ENCODE measurements around the gene ATP6V1G3.
"Not testable (repeated sequence)": the region's sequence is repeated elsewhere in the genome, so short reads cannot be mapped to it uniquely, and the experiment has no call there.

Gene ATP6V1G3

GRCh38 chr1:198543670-198544260 lies 3.3 kb upstream of the ATP6V1G3 start:
- no peak for DNase-seq (ENCODE audit: low read depth in 2 of 2, low spot score in 1 of 2)

DNA sequence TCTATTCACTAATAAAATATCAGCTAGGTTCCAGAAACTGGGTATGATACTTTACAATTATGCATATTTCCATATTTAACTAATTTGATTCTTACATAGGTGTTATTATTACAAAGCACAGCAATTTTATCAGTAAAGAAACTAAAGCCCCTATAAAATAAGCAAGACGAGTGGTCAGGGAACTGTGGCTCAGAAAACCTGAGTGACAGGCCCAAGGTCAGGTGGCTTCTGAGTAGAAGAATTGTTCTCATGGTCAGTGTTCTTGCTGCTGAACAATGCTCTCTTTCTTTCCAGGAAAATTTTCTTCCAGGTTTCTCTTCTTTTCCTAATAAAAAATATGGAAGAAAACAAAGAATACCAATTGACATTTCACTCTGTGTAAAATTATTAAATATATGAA lies 2.2 kb upstream of the ATP6V1G3 start:
- no peak for DNase-seq (ENCODE audit: low read depth in 2 of 2, low spot score in 1 of 2)

DNA sequence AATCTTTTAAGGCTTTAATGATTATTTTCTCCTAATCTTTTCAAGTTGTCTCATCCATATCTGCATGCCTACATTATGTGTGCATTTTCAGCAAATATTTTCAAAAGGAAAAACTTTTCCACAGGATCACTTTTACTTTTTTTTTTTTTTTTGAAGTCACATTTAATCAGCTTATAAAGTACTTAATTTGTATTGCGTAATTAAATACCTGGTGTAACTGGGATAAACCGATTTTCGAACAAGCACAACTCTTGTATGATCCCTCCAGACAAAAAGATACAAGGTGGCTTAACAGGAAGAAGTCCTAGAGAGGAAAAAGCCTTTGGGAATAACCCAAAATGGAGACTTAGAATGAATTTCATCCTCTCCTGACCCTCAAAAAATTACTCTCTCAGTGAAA lies 1.3 kb upstream of the ATP6V1G3 start:
- no peak for DNase-seq (ENCODE audit: low read depth in 2 of 2, low spot score in 1 of 2)

GRCh38 chr1:198538579-198539364 lies 1.7 kb downstream of the ATP6V1G3 start:
- no peak for DNase-seq (ENCODE audit: low read depth in 2 of 2, low spot score in 1 of 2)

DNA sequence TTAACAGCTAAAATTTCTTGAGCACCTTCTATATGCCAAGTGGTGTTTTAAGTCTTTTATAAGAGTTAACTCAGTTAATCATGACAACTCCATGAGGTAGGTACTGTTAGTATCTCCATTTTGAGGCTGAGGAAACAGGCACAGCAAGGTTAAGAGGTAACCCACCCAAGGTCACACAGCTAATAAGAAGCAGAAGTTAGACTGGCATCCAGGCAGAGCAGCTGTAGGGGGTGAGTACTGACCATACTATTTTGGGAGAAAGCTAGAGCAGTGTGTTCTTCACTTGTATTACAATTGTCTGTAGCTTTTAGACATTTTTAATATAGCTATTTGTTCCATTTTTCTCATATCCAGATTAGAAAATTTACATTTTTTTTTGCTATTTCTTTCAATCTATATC lies 4.8 kb downstream of the ATP6V1G3 start:
- DNase-seq (ENCODE audit: low read depth in 2 of 2, low spot score in 1 of 2), result no peak

- DNase-seq (ENCODE audit: low read depth in 2 of 2, low spot score in 1 of 2), result no peak
Measured at GRCh38 chr1:198534548-198535418, 5.7 kb downstream of the ATP6V1G3 start.

- no peak for DNase-seq (ENCODE audit: low read depth in 2 of 2, low spot score in 1 of 2)
Measured at GRCh38 chr1:198531891-198532290, 8.6 kb downstream of the ATP6V1G3 start.

GRCh38 chr1:198530953-198531352 lies 9.5 kb downstream of the ATP6V1G3 start:
- no peak for DNase-seq (ENCODE audit: low read depth in 2 of 2, low spot score in 1 of 2)

DNA sequence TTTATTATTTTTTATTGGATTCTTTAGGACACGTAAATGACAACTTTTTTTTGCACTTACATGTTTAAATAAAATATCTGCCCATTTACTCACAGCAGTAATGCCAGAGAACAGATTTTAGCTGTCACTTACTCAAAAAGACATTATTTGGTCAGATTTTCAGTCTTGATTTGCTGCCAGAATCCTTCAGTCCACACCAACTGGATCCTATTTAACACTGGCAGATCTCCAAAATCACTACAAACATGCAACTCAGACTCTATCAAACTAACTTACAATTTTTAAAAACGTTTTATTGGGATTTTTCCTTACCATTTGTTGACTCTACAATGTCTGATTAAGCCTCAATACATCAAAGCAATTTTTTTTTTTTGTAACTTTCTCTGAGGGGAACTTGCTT lies 11.1 kb downstream of the ATP6V1G3 start:
- no peak for DNase-seq (ENCODE audit: low read depth in 2 of 2, low spot score in 1 of 2)

DNA sequence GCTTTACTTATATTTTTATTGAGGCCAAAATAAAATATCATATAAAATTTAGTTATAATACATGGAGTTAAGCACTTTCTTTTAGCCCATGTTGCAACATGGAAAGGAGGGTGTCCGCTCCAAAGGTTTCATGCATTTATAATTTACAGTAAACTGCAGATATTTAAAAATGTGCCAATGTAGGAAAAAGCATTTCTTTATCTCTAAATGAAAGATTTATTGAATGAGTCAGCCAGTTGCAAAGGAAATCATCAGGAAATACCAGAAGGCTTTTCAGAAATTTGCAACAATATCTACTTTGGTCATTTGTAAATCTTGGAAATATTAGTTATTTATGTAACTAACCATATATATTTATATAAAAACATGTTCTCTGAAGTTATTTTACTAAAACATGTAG lies 12.1 kb downstream of the ATP6V1G3 start:
- DNase-seq (ENCODE audit: low read depth in 2 of 2, low spot score in 1 of 2), result no peak

DNA sequence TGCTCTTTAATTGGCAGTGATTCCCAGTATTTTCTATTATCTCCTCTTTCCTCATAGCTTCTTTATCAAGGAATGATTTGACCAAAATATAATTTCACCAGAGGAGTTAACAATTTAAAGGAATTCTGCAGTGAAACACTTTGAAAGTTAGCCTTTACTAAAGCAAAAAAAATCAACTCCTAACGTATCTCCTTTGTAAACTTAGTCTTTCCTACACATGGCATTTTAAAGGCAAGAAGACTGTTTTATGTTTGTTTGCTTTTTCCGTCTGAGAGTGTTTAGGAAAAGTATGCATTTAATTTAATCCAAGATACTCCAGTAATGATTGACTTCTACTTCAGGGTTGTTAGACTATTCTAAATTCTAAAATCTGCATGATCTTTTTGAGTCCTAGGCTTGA lies 15.9 kb downstream of the ATP6V1G3 start:
- DNase-seq (ENCODE audit: low read depth in 2 of 2, low spot score in 1 of 2), result no peak

DNA sequence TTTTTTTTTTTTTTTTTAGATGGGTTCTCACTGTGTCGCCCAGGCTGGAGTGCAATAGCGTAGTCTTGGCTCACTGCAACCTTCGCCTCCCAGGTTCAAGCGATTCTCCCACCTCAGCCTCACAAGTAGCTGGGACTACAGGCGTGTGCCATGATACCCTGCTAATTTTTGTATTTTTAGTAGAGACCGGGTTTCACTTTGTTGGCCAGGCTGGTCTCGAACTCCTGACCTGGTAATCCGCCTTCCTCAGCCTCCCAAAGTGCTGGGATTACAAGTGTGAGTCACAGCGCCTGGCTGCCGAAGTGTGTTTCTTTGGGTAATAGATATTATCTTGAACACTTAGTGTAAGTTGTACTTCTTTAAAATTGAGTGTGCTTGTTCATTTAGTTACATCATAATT lies 16.4 kb downstream of the ATP6V1G3 start:
- not testable (repeated sequence) for DNase-seq (ENCODE audit: low read depth in 2 of 2, low spot score in 1 of 2)

DNA sequence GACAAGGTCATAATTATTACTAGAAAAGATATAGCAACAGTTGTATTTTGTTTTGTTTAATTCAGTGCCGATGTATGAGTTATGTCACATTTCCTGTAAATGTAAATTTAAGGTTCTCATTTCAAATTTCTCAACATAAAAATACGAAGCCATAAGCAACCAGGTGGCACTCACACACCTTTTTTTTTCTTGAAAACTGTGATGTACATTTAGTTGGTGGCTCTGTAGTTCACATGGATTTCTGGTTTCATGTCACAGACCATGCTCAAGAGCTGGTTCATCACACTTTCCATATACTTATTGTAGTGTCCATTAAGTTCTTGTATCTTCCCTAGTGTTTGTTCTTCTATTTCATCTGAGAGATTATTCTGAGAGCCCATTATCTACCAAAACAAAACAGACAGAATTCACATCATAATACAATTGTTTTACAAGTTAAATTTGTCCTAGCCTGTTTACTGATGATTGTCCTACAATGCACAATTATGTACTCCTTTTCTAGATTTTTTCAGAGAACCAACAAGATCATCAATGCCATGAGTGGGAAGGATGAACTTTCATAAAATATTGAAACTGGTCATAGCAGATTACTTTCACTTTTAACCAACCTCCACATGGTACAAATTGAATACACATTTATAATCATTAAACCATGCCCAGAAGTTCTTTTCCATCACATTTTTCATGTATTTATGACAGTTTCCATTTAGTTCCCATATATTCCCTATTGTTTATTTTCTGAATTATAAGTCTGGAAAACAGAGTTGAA lies 17.1 kb downstream of the ATP6V1G3 start:
- DNase-seq (ENCODE audit: low read depth in 2 of 2, low spot score in 1 of 2), result no peak

GRCh38 chr1:198520524-198521254 lies 19.8 kb downstream of the ATP6V1G3 start:
- no peak for DNase-seq (ENCODE audit: low read depth in 2 of 2, low spot score in 1 of 2)

GRCh38 chr1:198519639-198520501 lies 20.6 kb downstream of the ATP6V1G3 start:
- DNase-seq (ENCODE audit: low read depth in 2 of 2, low spot score in 1 of 2), result no peak

DNA sequence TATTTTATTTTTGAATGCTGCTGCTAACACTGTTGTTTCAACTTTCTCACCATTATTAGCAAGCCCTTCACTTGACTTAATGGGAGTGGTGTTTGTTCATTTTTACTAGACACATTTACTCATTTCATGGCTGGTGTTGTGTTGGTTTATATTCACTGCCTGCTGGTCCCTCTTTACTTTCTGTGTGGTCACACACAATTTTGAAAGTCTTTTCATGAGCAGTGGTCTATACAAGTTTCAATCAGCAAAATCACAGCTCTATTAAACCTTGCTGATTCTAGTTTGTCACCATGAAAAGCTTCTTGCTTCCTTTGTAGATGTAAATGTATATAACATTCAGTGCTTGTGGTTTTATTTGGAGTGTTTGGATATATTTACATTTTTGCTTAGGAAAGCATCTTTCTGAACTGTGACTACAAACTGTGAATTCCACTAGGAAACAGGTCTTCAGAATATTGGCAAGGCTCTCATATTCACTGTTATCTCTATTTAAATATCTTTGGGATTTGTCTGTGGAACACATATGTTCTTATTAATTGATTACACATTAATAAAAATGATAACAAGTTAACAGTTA lies 22.8 kb downstream of the ATP6V1G3 start:
- no peak for DNase-seq (ENCODE audit: low read depth in 2 of 2, low spot score in 1 of 2)

DNA sequence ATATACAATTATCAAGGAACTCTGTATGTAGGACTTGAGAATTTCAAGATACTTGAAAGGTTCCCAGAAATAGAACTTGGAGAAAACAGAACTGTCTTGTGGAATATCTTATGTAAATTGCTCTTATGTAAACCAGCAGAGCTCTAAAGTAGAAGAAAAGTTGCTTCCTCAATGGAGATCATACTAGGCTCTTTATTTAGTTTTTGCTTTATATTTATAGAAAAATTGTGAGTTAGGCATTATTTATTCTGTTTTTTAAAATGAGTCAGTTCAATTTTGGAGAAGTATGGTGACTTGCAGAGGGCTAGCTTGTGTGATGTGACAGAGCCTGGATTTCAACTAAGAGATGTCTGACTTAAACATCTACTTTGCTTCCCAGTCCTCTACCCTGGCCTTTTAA lies 40.4 kb downstream of the ATP6V1G3 start:
- no peak for DNase-seq (ENCODE audit: low read depth in 2 of 2, low spot score in 1 of 2)

DNA sequence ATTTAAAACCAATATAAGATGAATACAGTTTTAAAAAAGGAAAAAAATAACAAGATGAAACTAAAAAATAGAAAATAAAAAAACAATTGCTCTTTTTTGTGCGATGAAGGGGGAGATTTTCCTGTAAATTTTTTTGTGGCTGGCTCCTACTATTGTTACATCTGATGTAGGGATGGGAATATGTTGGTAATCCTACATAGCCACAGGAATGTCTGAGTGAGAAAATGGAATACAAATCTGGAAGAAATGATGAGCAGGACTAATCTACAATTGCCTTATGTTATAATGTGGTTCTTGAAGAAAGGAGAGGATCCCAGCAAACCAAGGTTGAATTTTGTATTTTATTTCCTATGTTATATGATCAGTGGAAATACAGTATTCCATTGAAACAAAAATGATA lies 40.9 kb downstream of the ATP6V1G3 start:
- no peak for DNase-seq (ENCODE audit: low read depth in 2 of 2, low spot score in 1 of 2)

GRCh38 chr1:198498881-198499280 lies 41.6 kb downstream of the ATP6V1G3 start:
- no peak for DNase-seq (ENCODE audit: low read depth in 2 of 2, low spot score in 1 of 2)

DNA sequence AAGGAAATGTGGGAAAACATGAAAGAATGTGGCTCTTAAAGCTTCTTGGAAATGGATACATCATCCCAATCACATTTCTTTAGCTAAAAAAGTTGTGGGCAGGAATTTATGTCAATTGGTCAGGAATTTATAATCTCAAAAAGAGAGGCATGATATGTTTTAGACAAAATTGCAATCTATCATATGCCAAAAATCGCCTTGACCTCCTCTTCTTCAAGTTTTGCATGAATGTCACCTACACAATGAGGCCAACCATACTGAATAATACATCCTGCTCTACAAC lies 42.4 kb downstream of the ATP6V1G3 start:
- DNase-seq (ENCODE audit: low read depth in 2 of 2, low spot score in 1 of 2), result no peak
